PC-3 (cell line): ENCODE data around the gene ARHGAP4.

Experiments used
- EZH2 ChIP-seq: fragments of 300-600 bp; sonication (generic); IDR thresholded peaks from one replicate; pipeline ENCODE4 v1.6.1; 2017; ENCODE audit warnings: antibody characterized with exemption, mild to moderate bottlenecking, low read length; ENCODE audit not compliant: unreplicated experiment
- TF ChIP-seq, protein P1 (sequence below): fragments of 300-600 bp; sonication (generic); conservative IDR thresholded peaks from 2 replicates; pipeline ENCODE4 v1.5.1; 2017; ENCODE audit warnings: antibody characterized with exemption, low read depth, mild to moderate bottlenecking, low read length

DNA sequence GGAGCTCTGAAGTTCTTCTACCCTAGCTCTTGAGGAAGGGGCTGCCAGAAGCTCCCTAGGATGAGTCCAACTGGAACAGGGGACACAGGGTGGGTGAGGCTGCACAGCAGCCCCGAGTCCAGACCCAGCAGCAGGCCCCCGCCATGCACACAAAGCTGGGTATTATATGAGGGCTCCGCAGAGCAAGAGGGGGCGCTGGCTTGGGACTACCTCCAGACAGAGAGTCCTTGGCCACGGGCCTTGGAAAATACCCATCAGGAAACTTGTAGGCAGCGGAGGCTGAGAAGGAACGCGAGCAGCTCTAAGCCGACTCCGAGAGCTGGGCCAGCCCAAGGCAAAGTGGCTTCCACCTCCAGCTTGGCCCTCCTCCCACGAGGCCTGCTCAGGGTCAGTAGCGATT, 37.5 kb upstream of the ARHGAP4 start:
- TF ChIP-seq, protein P1, sequence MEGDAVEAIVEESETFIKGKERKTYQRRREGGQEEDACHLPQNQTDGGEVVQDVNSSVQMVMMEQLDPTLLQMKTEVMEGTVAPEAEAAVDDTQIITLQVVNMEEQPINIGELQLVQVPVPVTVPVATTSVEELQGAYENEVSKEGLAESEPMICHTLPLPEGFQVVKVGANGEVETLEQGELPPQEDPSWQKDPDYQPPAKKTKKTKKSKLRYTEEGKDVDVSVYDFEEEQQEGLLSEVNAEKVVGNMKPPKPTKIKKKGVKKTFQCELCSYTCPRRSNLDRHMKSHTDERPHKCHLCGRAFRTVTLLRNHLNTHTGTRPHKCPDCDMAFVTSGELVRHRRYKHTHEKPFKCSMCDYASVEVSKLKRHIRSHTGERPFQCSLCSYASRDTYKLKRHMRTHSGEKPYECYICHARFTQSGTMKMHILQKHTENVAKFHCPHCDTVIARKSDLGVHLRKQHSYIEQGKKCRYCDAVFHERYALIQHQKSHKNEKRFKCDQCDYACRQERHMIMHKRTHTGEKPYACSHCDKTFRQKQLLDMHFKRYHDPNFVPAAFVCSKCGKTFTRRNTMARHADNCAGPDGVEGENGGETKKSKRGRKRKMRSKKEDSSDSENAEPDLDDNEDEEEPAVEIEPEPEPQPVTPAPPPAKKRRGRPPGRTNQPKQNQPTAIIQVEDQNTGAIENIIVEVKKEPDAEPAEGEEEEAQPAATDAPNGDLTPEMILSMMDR: no peak
- no peak for TF ChIP-seq EZH2
